HFFc6 (cell line): ENCODE data around the gene PKP2. TPM values are rescaled to one million over a fixed set of nuclear protein-coding genes. Genes with fewer than 3 reads are reported as not detected.

Experiments
- DNase-seq: peaks from one replicate; pipeline ENCODE4 v3.0.0-alpha.2; 2018
- H3K27ac Mint-ChIP-seq: 2 replicates; pipeline ENCODE4 v1.8.0; 2020; ENCODE audit warnings: mild to moderate bottlenecking, mixed read lengths
- H3K27me3 Mint-ChIP-seq: 2 replicates; pipeline ENCODE4 v1.8.0; 2021; ENCODE audit warnings: mild to moderate bottlenecking, moderate library complexity, mixed read lengths; ENCODE audit not compliant: insufficient read depth
- H3K36me3 Mint-ChIP-seq: 2 replicates; pipeline ENCODE4 v1.8.0; 2021; ENCODE audit warnings: low read depth, mixed read lengths
- H3K4me1 Mint-ChIP-seq: 2 replicates; pipeline ENCODE4 v1.8.0; 2020; ENCODE audit warnings: low read depth, mixed read lengths
- H3K4me3 Mint-ChIP-seq: 2 replicates; pipeline ENCODE4 v1.8.0; 2020; ENCODE audit warnings: mild to moderate bottlenecking, moderate library complexity, mixed read lengths
- H3K9me3 Mint-ChIP-seq: 2 replicates; pipeline ENCODE4 v1.8.0; 2020; ENCODE audit warnings: mild to moderate bottlenecking, mixed read lengths
- CTCF ChIP-seq: fragments of 200-600 bp; sonication (generic); IDR thresholded peaks from 2 replicates; pipeline ENCODE4 v1.5.0; 2021; ENCODE audit warnings: antibody characterized with exemption, mild to moderate bottlenecking
- total RNA-seq, 6 experiments: library from RNA; stranded (reverse); fragmentation: NEBNext Ultra II Directional; extraction: Animal tissue kit (Norgen Biotek cat#: 25700); gene quantifications; 2 replicates in 1 of 6; 3 replicates in 5 of 6; pipeline ENCODE4 v1.2.3, GENCODE V29; 2021

The PKP2 gene
- total RNA-seq, 6 experiments from 2014 or later: 0.17 TPM; not detected in 5

- peaks cover 9% of the 10 kb centered on the region for H3K9me3 Mint-ChIP-seq
Measured at GRCh38 chr12:32859389-32859788, 37.2 kb downstream of the PKP2 start.

GRCh38 chr12:32854716-32855115, 41.9 kb downstream of the PKP2 start:
- H3K36me3 Mint-ChIP-seq: no peaks in the 10 kb centered on the region
- TF ChIP-seq CTCF: no peak
- H3K9me3 Mint-ChIP-seq: no peaks in the 10 kb centered on the region
- no peak for DNase-seq
- H3K27ac Mint-ChIP-seq: no peak overlapping the region
- H3K4me1 Mint-ChIP-seq: no peaks in the 10 kb centered on the region
- no peak overlapping the region for H3K4me3 Mint-ChIP-seq
- H3K27me3 Mint-ChIP-seq: peaks cover 3% of the 10 kb centered on the region; the same call in 1 of the 2 replicates

More at GRCh38 chr12:32859389-32859788, 37.2 kb downstream of the PKP2 start:
- H3K36me3 Mint-ChIP-seq: 0 out of 2 replicates have a peak, but pooled peaks cover 3% of the 10 kb centered on the region
- no peak for TF ChIP-seq CTCF
- no peaks in the 10 kb centered on the region for H3K4me1 Mint-ChIP-seq
- peaks cover 3% of the 10 kb centered on the region; the same call in 1 of the 2 replicates for H3K27me3 Mint-ChIP-seq
- H3K4me3 Mint-ChIP-seq: no peak overlapping the region
- no peak for DNase-seq
- no peak overlapping the region for H3K27ac Mint-ChIP-seq

DNA sequence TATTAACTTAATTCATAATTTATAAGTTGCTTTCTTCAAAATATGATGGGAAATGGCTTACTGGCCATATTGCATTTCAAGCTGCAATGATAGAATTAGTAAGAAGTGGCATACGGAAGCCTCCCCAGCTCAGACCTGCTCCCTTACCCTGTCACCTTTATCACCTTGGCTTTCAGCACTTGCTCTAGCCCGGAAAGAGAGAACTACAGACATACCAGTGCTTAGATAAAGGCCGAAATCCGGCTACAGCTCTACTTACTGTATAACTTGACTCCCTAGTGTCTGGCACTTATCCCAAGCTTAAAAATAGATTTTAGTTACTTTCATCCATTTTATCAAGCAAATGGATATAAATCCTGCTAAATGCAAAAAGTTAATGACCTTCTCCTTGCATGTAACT, 42.5 kb downstream of the PKP2 start:
- no peak for DNase-seq
- H3K4me3 Mint-ChIP-seq: no peak overlapping the region
- no peaks in the 10 kb centered on the region for H3K4me1 Mint-ChIP-seq
- peaks cover 3% of the 10 kb centered on the region; the same call in 1 of the 2 replicates for H3K27me3 Mint-ChIP-seq
- no peaks in the 10 kb centered on the region for H3K9me3 Mint-ChIP-seq
- TF ChIP-seq CTCF: no peak
- H3K36me3 Mint-ChIP-seq: no peaks in the 10 kb centered on the region
- no peak overlapping the region for H3K27ac Mint-ChIP-seq

DNA sequence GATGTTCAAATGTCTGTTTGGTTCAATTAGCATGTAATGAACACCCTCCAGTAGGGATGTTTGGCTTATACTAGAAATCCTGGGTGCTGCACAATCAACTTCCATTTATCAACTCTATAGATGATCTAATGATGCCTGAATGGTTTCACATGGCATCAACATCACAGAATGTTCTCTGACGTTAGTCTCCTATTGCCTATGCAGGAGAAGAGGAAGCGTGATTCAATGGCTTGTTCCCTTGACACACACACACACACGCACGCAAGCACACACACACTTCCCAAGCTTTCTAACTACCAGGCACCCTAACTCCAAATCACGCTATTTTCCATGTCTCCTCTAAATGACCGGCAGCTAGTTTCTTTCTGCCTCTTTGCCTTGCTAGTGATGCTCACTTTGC, 49.3 kb downstream of the PKP2 start:
- no peak overlapping the region for H3K4me3 Mint-ChIP-seq
- H3K27me3 Mint-ChIP-seq: no peaks in the 10 kb centered on the region
- H3K4me1 Mint-ChIP-seq: no peaks in the 10 kb centered on the region
- no peaks in the 10 kb centered on the region for H3K9me3 Mint-ChIP-seq
- TF ChIP-seq CTCF: no peak
- no peak overlapping the region for H3K27ac Mint-ChIP-seq
- no peaks in the 10 kb centered on the region for H3K36me3 Mint-ChIP-seq
- no peak for DNase-seq

- no peak for DNase-seq
- Mint-ChIP-seq H3K4me3 (no peak overlapping the region), H3K4me1 (no peaks in the 10 kb centered on the region), H3K27ac (no peak overlapping the region), H3K27me3 (no peaks in the 10 kb centered on the region), H3K36me3 (no peaks in the 10 kb centered on the region), H3K9me3 (no peaks in the 10 kb centered on the region)
- TF ChIP-seq CTCF: no peak
Measured at GRCh38 chr12:32846053-32846452, 50.5 kb downstream of the PKP2 start.
